HCT116 (cell line): ENCODE results near the gene EVC2. TPM values are rescaled to one million over a fixed set of nuclear protein-coding genes. Genes with fewer than 3 reads are reported as not detected.

Experiments used
- ATAC-seq: fragments of 200-7000 bp; cut with Tn5 transposase; 2 replicates; pipeline ENCODE4 v1.9.1; 2020; ENCODE audit warnings: mild to moderate bottlenecking, moderate library complexity
- BruUV-seq: library from RNA; stranded (reverse); fragments of 400-500 nt; replicated peaks from 2 replicates; lab custom pipeline; 2021; lab: Mats Ljungman, UMichigan
- CTCF ChIA-PET: fragments of 300-600 bp; sonication (Branson Sonifier 250); formaldehyde crosslinking; loops from one replicate; lab custom pipeline; 2021; ENCODE audit warnings: antibody characterized with exemption; lab: Charles Lee
- POLR2A ChIA-PET: fragments of 300-600, 350-600 bp; sonication (Branson Sonifier 250); formaldehyde crosslinking; loops from one replicate; lab custom pipeline; 2021; ENCODE audit warnings: antibody characterized with exemption; lab: Charles Lee
- RAD21 ChIA-PET, 2 experiments: fragments of 300-600 bp; sonication (Branson Sonifier 250); formaldehyde crosslinking; loops; one replicate each; lab custom pipeline; 2023; ENCODE audit warnings: low total read pairs in 2 of 2; ENCODE audit not compliant: uncharacterized antibody in 2 of 2, unreplicated experiment in 2 of 2, low non-redundant PET in 1 of 2; lab: Charles Lee
- DNase-seq: peaks from one replicate; pipeline ENCODE4 v3.0.0-alpha.2; 2010; ENCODE audit warnings: low read depth, low spot score
- H2AFZ ChIP-seq: fragments of 200-600 bp; shearing (Covaris generic), sonication (generic); 2 replicates; pipeline ENCODE4 v1.6.1; 2017; ENCODE audit warnings: low read depth, mixed run types, mixed read lengths, antibody characterized with exemption, low read length; ENCODE audit not compliant: poor library complexity, severe bottlenecking
- H3K27ac ChIP-seq: 2 replicates; pipeline ENCODE4 v1.5.1; 2012; ENCODE audit warnings: low read depth, low read length
- H3K27me3 ChIP-seq: fragments of 200-600 bp; sonication (generic); 2 replicates; pipeline ENCODE4 v1.6.1; 2016; ENCODE audit warnings: mixed run types, low read length, mixed read lengths; ENCODE audit not compliant: insufficient read depth
- H3K36me3 ChIP-seq, 2 experiments: fragments of 200-500 bp in 1 of 2; fragments of 200-600 bp in 1 of 2; sonication (Bioruptor generic) in 1 of 2; sonication (generic) in 1 of 2; 2 replicates each; pipeline versions ENCODE4 v1.5.1 to v1.6.1; 2014 to 2016; ENCODE audit warnings: low read length in 2 of 2, inconsistent platforms in 1 of 2, mixed read lengths in 1 of 2, mixed run types in 1 of 2; ENCODE audit not compliant: insufficient read depth in 2 of 2, control insufficient read depth in 1 of 2
- H3K4me1 ChIP-seq, 2 experiments: fragments of 200-600 bp in 1 of 2; sonication (generic) in 1 of 2; 2 replicates each; pipeline versions ENCODE4 v1.5.1 to v1.6.1; 2012 to 2017; ENCODE audit warnings: low read length in 2 of 2, inconsistent platforms in 1 of 2, mild to moderate bottlenecking in 1 of 2, mixed read lengths in 1 of 2, mixed run types in 1 of 2, moderate library complexity in 1 of 2; ENCODE audit not compliant: insufficient read depth in 2 of 2, control insufficient read depth in 1 of 2
- H3K4me2 ChIP-seq: fragments of 200-600 bp; sonication (generic); 2 replicates; pipeline ENCODE4 v1.6.1; 2017; ENCODE audit warnings: mixed run types, low read length, mixed read lengths
- H3K4me3 ChIP-seq, 2 experiments: fragments of 200-600 bp in 1 of 2; sonication (generic) in 1 of 2; replicated peaks in 1 of 2; 2 replicates each; pipeline ENCODE4 v1.5.1; 2011 to 2016; ENCODE audit warnings: low read length in 2 of 2, control low read depth in 1 of 2, low read depth in 1 of 2, mild to moderate bottlenecking in 1 of 2, mixed read lengths in 1 of 2, mixed run types in 1 of 2
- H3K79me2 ChIP-seq: fragments of 200-600 bp; sonication (generic); 2 replicates; pipeline ENCODE4 v1.6.1; 2017; ENCODE audit warnings: mild to moderate bottlenecking, mixed run types, low read length, moderate library complexity, mixed read lengths; ENCODE audit not compliant: insufficient read depth
- H3K9ac ChIP-seq: fragments of 200-600 bp; sonication (generic); 2 replicates; pipeline ENCODE4 v1.6.1; 2016; ENCODE audit warnings: low read length, mixed read lengths
- H3K9me2 ChIP-seq: fragments of 200-600 bp; sonication (generic), shearing (Covaris generic); 2 replicates; pipeline ENCODE4 v1.6.1; 2017; ENCODE audit warnings: mixed run types, mild to moderate bottlenecking, moderate library complexity; ENCODE audit not compliant: insufficient read depth
- H3K9me3 ChIP-seq, 2 experiments: fragments of 200-500 bp in 1 of 2; fragments of 200-600 bp in 1 of 2; sonication (Bioruptor generic) in 1 of 2; sonication (generic) in 1 of 2; 2 replicates each; pipeline ENCODE4 v1.6.1; 2014 to 2017; ENCODE audit warnings: low read length in 2 of 2, mixed read lengths in 2 of 2, inconsistent platforms in 1 of 2, low read depth in 1 of 2, mild to moderate bottlenecking in 1 of 2, mixed run types in 1 of 2, moderate library complexity in 1 of 2; ENCODE audit not compliant: control insufficient read depth in 1 of 2, insufficient read depth in 1 of 2
- H4K20me1 ChIP-seq: fragments of 200-600 bp; sonication (generic), shearing (Covaris generic); 2 replicates; pipeline ENCODE4 v1.6.1; 2017; ENCODE audit warnings: mixed run types, mild to moderate bottlenecking, moderate library complexity; ENCODE audit not compliant: insufficient read depth
- CBX3 ChIP-seq: IDR thresholded peaks from 2 replicates; pipeline ENCODE4 v1.6.1; 2012; ENCODE audit warnings: low read depth
- CEBPB ChIP-seq: IDR thresholded peaks from 2 replicates; pipeline ENCODE4 v1.6.1; 2012; ENCODE audit warnings: low read depth
- CTCF ChIP-seq, 3 experiments: fragments of 200-600 bp in 1 of 3; sonication (generic) in 1 of 3; IDR thresholded peaks in 2 of 3; conservative IDR thresholded peaks in 1 of 3; 2 replicates each; pipeline ENCODE4 v1.5.1; 2012 to 2017; ENCODE audit warnings: low read depth in 2 of 3, low read length in 2 of 3, antibody characterized with exemption in 1 of 3, borderline replicate concordance in 1 of 3, control low read depth in 1 of 3, mild to moderate bottlenecking in 1 of 3, mixed read lengths in 1 of 3, mixed run types in 1 of 3, moderate library complexity in 1 of 3; ENCODE audit not compliant: insufficient read depth in 1 of 3
- EGR1 ChIP-seq: IDR thresholded peaks from 2 replicates; pipeline ENCODE4 v1.6.1; 2012; ENCODE audit warnings: low read depth
- EZH2 ChIP-seq: fragments of 200-600 bp; sonication (generic); IDR thresholded peaks from 2 replicates; pipeline ENCODE4 v1.6.1; 2017; ENCODE audit warnings: antibody characterized with exemption, mixed run types
- EZH2phosphoT487 ChIP-seq: fragments of 200-600 bp; IDR thresholded peaks from 2 replicates; pipeline ENCODE4 v1.6.1; 2018; ENCODE audit warnings: antibody characterized with exemption, borderline replicate concordance
- FOSL1 ChIP-seq: IDR thresholded peaks from 2 replicates; pipeline ENCODE4 v1.6.1; 2012; ENCODE audit warnings: low read depth
- JUND ChIP-seq: IDR thresholded peaks from 2 replicates; pipeline ENCODE4 v1.6.1; 2012
- POLR2A ChIP-seq: IDR thresholded peaks from 2 replicates; pipeline ENCODE4 v1.7.0; 2011; ENCODE audit warnings: borderline replicate concordance; ENCODE audit not compliant: insufficient read depth, insufficient read length; ENCODE audit errors: extremely low read depth
- POLR2AphosphoS5 ChIP-seq: IDR thresholded peaks from 2 replicates; pipeline ENCODE4 v1.6.1; 2011; ENCODE audit warnings: mild to moderate bottlenecking, low read depth, low read length, moderate library complexity
- RAD21 ChIP-seq: IDR thresholded peaks from 2 replicates; pipeline ENCODE4 v1.6.1; 2012; ENCODE audit warnings: low read depth, mild to moderate bottlenecking
- REST ChIP-seq: IDR thresholded peaks from 2 replicates; pipeline ENCODE4 v1.6.1; 2012; ENCODE audit warnings: low read depth
- YY1 ChIP-seq: IDR thresholded peaks from 2 replicates; pipeline ENCODE4 v1.6.1; 2011; ENCODE audit warnings: low read length, low read depth, moderate library complexity, mild to moderate bottlenecking; ENCODE audit not compliant: insufficient replicate concordance; ENCODE audit errors: extremely low read depth
- ZFX ChIP-seq: fragments of 450-650 bp; IDR thresholded peaks from 2 replicates; pipeline ENCODE4 v1.6.1; 2017
- intact Hi-C: fragments of 100-400 bp; cut with micrococcal nuclease; formaldehyde crosslinking; loops from 2 replicates; pipeline ENCODE4 v1.10.0; 2022
- total RNA-seq: library from RNA; stranded (reverse); gene quantifications from one replicate; pipeline ENCODE4 v1.2.1, GENCODE V29; 2021; ENCODE audit not compliant: unreplicated experiment

EVC2 gene
- total RNA-seq, 1 experiment from 2014 or later, result not detected

- ATAC-seq (no peak), DNase-seq (no peak)
- no peak for TF ChIP-seq ZFX
- no peak for TF ChIP-seq CBX3
- no peak for TF ChIP-seq POLR2AphosphoS5
- TF ChIP-seq CEBPB, result no peak
- TF ChIP-seq RAD21, result no peak
- TF ChIP-seq JUND, result no peak
- no peak for TF ChIP-seq YY1
- TF ChIP-seq EZH2, result no peak
- TF ChIP-seq POLR2A, result no peak
- TF ChIP-seq REST, result no peak
- TF ChIP-seq EZH2phosphoT487, result no peak
- no peak for TF ChIP-seq FOSL1
- TF ChIP-seq CTCF (IDR thresholded peaks at IDR 0.05 in 2 of 3, conservative IDR thresholded peaks at IDR 0.05 in 1 of 3; ENCODE audit: borderline replicate concordance in 1 of 3, insufficient read depth in 1 of 3, low read depth in 2 of 3, low read length in 2 of 3), result no peak
- TF ChIP-seq EGR1, result no peak
- H3K9ac ChIP-seq, result no peak overlapping the region
- no peak overlapping the region for H2AFZ ChIP-seq
- no peaks in the 10 kb centered on the region for H3K36me3 ChIP-seq
- no peaks in the 10 kb centered on the region for H3K79me2 ChIP-seq
- CTCF ChIA-PET, result no interaction called here
- no peak overlapping the region for H3K4me2 ChIP-seq
- H3K27me3 ChIP-seq, result peaks cover 49% of the 10 kb centered on the region
- H3K27ac ChIP-seq, result no peak overlapping the region
- POLR2A ChIA-PET, result no interaction called here
- H3K9me3 ChIP-seq, result no peaks in the 10 kb centered on the region
- no TSS peak for BruUV-seq
- H3K4me3 ChIP-seq, result no peak overlapping the region
- no peaks in the 10 kb centered on the region for H3K4me1 ChIP-seq
- H3K9me2 ChIP-seq, result no peaks in the 10 kb centered on the region
- RAD21 ChIA-PET, result no interaction called here
- H4K20me1 ChIP-seq, result no peaks in the 10 kb centered on the region
- intact Hi-C loops, result no loop called here
Measured at GRCh38 chr4:5572751-5573150, 135.6 kb downstream of the EVC2 start.
